K562 (cell line): ENCODE measurements around the gene GCC1. TPM values are rescaled to one million over a fixed set of nuclear protein-coding genes. Genes with fewer than 3 reads are reported as not detected.

Experiments
- ATAC-seq: fragments of 200-7000 bp; cut with Tn5 transposase; 3 replicates; pipeline ENCODE4 v1.9.1; 2020; ENCODE audit warnings: moderate library complexity
- BruUV-seq: library from RNA; stranded (reverse); fragments of 400-500 nt; replicated peaks from 2 replicates; lab custom pipeline; 2021; lab: Mats Ljungman, UMichigan
- CTCF ChIA-PET: fragments of 300-600 bp; formaldehyde crosslinking; extraction: SDS; loops from one replicate; lab custom pipeline; 2021; ENCODE audit warnings: low intra/inter-chr PET ratio; lab: Yijun Ruan, JAX
- POLR2A ChIA-PET: fragments of 300-600, 350-650 bp; sonication (Branson Sonifier 250); formaldehyde crosslinking; extraction: SDS; loops from one replicate; lab custom pipeline; 2021; ENCODE audit warnings: antibody characterized with exemption, inconsistent platforms; lab: Yijun Ruan, JAX
- DNase-seq, 4 experiments: peaks; one replicate each; pipeline versions ENCODE4 v3.0.0 to v3.0.0-alpha.2; 2011 to 2018; ENCODE audit warnings: low spot score in 3 of 4, mixed read lengths in 3 of 4; ENCODE audit errors: extremely low read depth in 1 of 4
- FAIRE-seq: peaks from 2 replicates; lab custom pipeline; 2011; peaks lifted over from hg19 to GRCh38; lab: Jason Lieb, UNC
- H2AFZ ChIP-seq: 2 replicates; pipeline ENCODE4 v1.6.0; 2011; ENCODE audit warnings: low read depth, low read length, control low read depth, inconsistent platforms
- H3K27ac ChIP-seq: fragments of 200-600 bp; 3 replicates; pipeline ENCODE4 v1.8.0; 2011; ENCODE audit warnings: low read depth, mild to moderate bottlenecking, control low read depth, inconsistent platforms, low read length, moderate library complexity, mixed read lengths; ENCODE audit errors: extremely low read depth
- H3K27me3 ChIP-seq, 2 experiments: fragments of 300-600 bp in 1 of 2; 2 replicates in 1 of 2; 3 replicates in 1 of 2; pipeline versions ENCODE4 v1.6.0 to v1.8.0; 2011; ENCODE audit warnings: inconsistent platforms in 2 of 2, low read length in 2 of 2, mild to moderate bottlenecking in 1 of 2, mixed read lengths in 1 of 2, moderate library complexity in 1 of 2; ENCODE audit not compliant: control insufficient read depth in 2 of 2, insufficient read depth in 2 of 2
- H3K36me3 ChIP-seq: fragments of 300-600 bp; 3 replicates; pipeline ENCODE4 v1.8.0; 2011; ENCODE audit warnings: mild to moderate bottlenecking, low read length, inconsistent platforms; ENCODE audit not compliant: control insufficient read depth, insufficient read depth
- H3K4me1 ChIP-seq, 2 experiments: fragments of 200-600 bp in 1 of 2; replicated peaks in 1 of 2; 2 replicates in 1 of 2; 3 replicates in 1 of 2; pipeline versions ENCODE4 v1.5.1 to v1.8.0; 2011; ENCODE audit warnings: inconsistent platforms in 2 of 2, low read length in 2 of 2, mild to moderate bottlenecking in 1 of 2, mixed read lengths in 1 of 2, moderate library complexity in 1 of 2; ENCODE audit not compliant: control insufficient read depth in 2 of 2, insufficient read depth in 2 of 2
- H3K4me2 ChIP-seq: 2 replicates; pipeline ENCODE4 v1.6.1; 2011; ENCODE audit warnings: low read length, control low read depth, inconsistent platforms, mixed read lengths; ENCODE audit not compliant: insufficient read depth
- H3K4me3 ChIP-seq: fragments of 200-600 bp; sonication (generic), shearing (Covaris generic); 2 replicates; pipeline ENCODE4 v1.5.1; 2016; ENCODE audit warnings: control low read depth, inconsistent platforms
- H3K79me2 ChIP-seq: fragments of 200-600 bp; 3 replicates; pipeline ENCODE4 v1.8.0; 2011; ENCODE audit warnings: low read length, inconsistent platforms; ENCODE audit not compliant: control insufficient read depth, insufficient read depth
- H3K9ac ChIP-seq, 2 experiments: 2 replicates each; pipeline versions ENCODE4 v1.6.0 to v1.6.1; 2011; ENCODE audit warnings: low read depth in 2 of 2, low read length in 2 of 2, control low read depth in 1 of 2, inconsistent platforms in 1 of 2, mild to moderate bottlenecking in 1 of 2, mixed read lengths in 1 of 2; ENCODE audit not compliant: insufficient read depth in 1 of 2
- H3K9me1 ChIP-seq: one replicate; pipeline ENCODE4 v1.6.0; 2011; ENCODE audit warnings: inconsistent platforms, mild to moderate bottlenecking, low read length, moderate library complexity; ENCODE audit not compliant: control insufficient read depth, insufficient read depth
- H3K9me3 ChIP-seq: replicated peaks from 2 replicates; pipeline ENCODE4 v1.5.1; 2011; ENCODE audit warnings: low read depth, low read length, inconsistent platforms; ENCODE audit not compliant: control insufficient read depth, insufficient read depth
- H4K20me1 ChIP-seq: replicated peaks from 2 replicates; pipeline ENCODE4 v1.6.1; 2011; ENCODE audit warnings: low read length, inconsistent platforms, mixed read lengths; ENCODE audit not compliant: control insufficient read depth, insufficient read depth
- BCOR ChIP-seq: fragments of 450-650 bp; IDR thresholded peaks from 2 replicates; pipeline ENCODE4 v1.6.1; 2016
- CBFA2T3 ChIP-seq: fragments of 450-650 bp; IDR thresholded peaks from 2 replicates; pipeline ENCODE4 v1.6.1; 2017
- CBX2 ChIP-seq: fragments of 200-600 bp; sonication (generic); IDR thresholded peaks from one replicate; pipeline ENCODE4 v1.6.1; 2012; ENCODE audit warnings: mild to moderate bottlenecking, low read length, inconsistent platforms; ENCODE audit not compliant: insufficient read depth, poor library complexity, severe bottlenecking
- CREB1 ChIP-seq, 2 experiments: sonication (generic) in 1 of 2; formaldehyde crosslinking in 1 of 2; IDR thresholded peaks; 2 replicates each; pipeline versions ENCODE4 v1.6.1 to v1.8.0; 2012 to 2022; ENCODE audit warnings: inconsistent platforms in 1 of 2, mild to moderate bottlenecking in 1 of 2, missing genetic modification reagents in 1 of 2, moderate library complexity in 1 of 2
- HIVEP1 ChIP-seq: fragments of 250-450 bp; sonication (Bioruptor Pico); IDR thresholded peaks from 2 replicates; pipeline ENCODE4 v1.4.0; 2020; ENCODE audit warnings: mild to moderate bottlenecking
- HOXB6 ChIP-seq: fragments of 250-450 bp; sonication (Bioruptor Pico); IDR thresholded peaks from 2 replicates; pipeline ENCODE4 v1.5.1; 2022; ENCODE audit warnings: mild to moderate bottlenecking, borderline replicate concordance
- KDM4B ChIP-seq, 2 experiments: fragments of 450-650 bp in 1 of 2; sonication (generic) in 1 of 2; IDR thresholded peaks; 2 replicates each; pipeline ENCODE4 v1.6.1; 2016 to 2017; ENCODE audit warnings: borderline replicate concordance in 2 of 2, antibody characterized with exemption in 1 of 2, low read depth in 1 of 2, mild to moderate bottlenecking in 1 of 2
- MBD1 ChIP-seq: fragments of 250-450 bp; sonication (Bioruptor Pico); IDR thresholded peaks from 2 replicates; pipeline ENCODE4 v1.8.0; 2022; ENCODE audit warnings: inconsistent platforms
- NBN ChIP-seq: fragments of 450-650 bp; IDR thresholded peaks from 2 replicates; pipeline ENCODE4 v1.6.1; 2016; ENCODE audit warnings: low read depth, mild to moderate bottlenecking
- NR2C1 ChIP-seq, 2 experiments: fragments of 450-650 bp; IDR thresholded peaks; 2 replicates each; pipeline ENCODE4 v1.6.1; 2017; ENCODE audit warnings: mild to moderate bottlenecking in 2 of 2, antibody characterized with exemption in 1 of 2, inconsistent platforms in 1 of 2, missing compliant biosample characterization in 1 of 2, missing genetic modification characterization in 1 of 2
- POLR3G ChIP-seq: IDR thresholded peaks from 2 replicates; pipeline ENCODE4 v1.6.1; 2011; ENCODE audit not compliant: insufficient read length, insufficient replicate concordance; ENCODE audit errors: extremely low read depth
- RNF2 ChIP-seq: sonication (generic); IDR thresholded peaks from 2 replicates; pipeline ENCODE4 v1.6.1; 2016
- SLC30A9 ChIP-seq: fragments of 250-450 bp; sonication (Bioruptor Pico); IDR thresholded peaks from 2 replicates; pipeline ENCODE4 v1.8.0; 2022; ENCODE audit warnings: mild to moderate bottlenecking, moderate library complexity
- TEAD1 ChIP-seq, 2 experiments: fragments of 450-650 bp in 1 of 2; sonication (generic) in 1 of 2; formaldehyde crosslinking; IDR thresholded peaks; 2 replicates each; pipeline versions ENCODE4 v1.4.0 to v1.8.0; 2020 to 2022; ENCODE audit warnings: mild to moderate bottlenecking in 2 of 2, missing genetic modification reagents in 1 of 2
- ZBTB2 ChIP-seq: fragments of 450-650 bp; IDR thresholded peaks from 2 replicates; pipeline ENCODE4 v1.6.1; 2016; ENCODE audit warnings: antibody characterized with exemption
- ZFP36 ChIP-seq: fragments of 150-350 bp; IDR thresholded peaks from 2 replicates; pipeline ENCODE4 v1.6.1; 2018; ENCODE audit warnings: low read length, low read depth; ENCODE audit not compliant: partially characterized antibody
- ZHX1 ChIP-seq: fragments of 150-350 bp; conservative IDR thresholded peaks from 2 replicates; pipeline ENCODE4 v1.6.1; 2014; ENCODE audit warnings: low read length
- WGBS: fragments of 100-300 bp; shearing (Covaris generic); methylation state at CpG from one replicate; pipeline ENCODE4 v1.1.6; 2016; ENCODE audit warnings: low coverage, mixed read lengths; ENCODE audit not compliant: insufficient coverage; ENCODE audit errors: missing lambda C conversion rate; 5-methylcytosine and 5-hydroxymethylcytosine counted together
- in situ Hi-C: fragments of 300-500 bp; cut with MboI; formaldehyde crosslinking; loops from 4 replicates; pipeline ENCODE4 v1.15.0; 2018; ENCODE audit warnings: inconsistent platforms, mixed read lengths
- intact Hi-C: fragments of 100-400 bp; cut with micrococcal nuclease; formaldehyde crosslinking; loops from 2 replicates; pipeline ENCODE4 v1.14.2; 2022
- polyA plus RNA-seq, 8 experiments: library from polyadenylated mRNA; depleted of rRNA in 4 of 8; stranded (reverse) in 5 of 8; unstranded in 3 of 8; fragments of >200 nt; fragmentation: Nextera tagmentation in 2 of 8; fragmentation: Illumina TruSeq in 1 of 8; extraction: Ambion mirVana in 2 of 8; extraction: Trizol in 1 of 8; gene quantifications; 2 replicates each; pipeline versions ENCODE4 v1.2.1 to v1.2.3, GENCODE V29; 2011 to 2014; ENCODE audit warnings: inconsistent platforms in 1 of 8, missing spikeins in 1 of 8
- total RNA-seq, 7 experiments: library from RNA; depleted of rRNA in 6 of 7; stranded (reverse); fragments of >200 nt in 6 of 7; fragmentation: Illumina TruSeq in 2 of 7; extraction: Trizol in 2 of 7; gene quantifications; 2 replicates each; pipeline versions ENCODE4 v1.2.1 to v1.2.3, GENCODE V29; 2011 to 2021; ENCODE audit warnings: low replicate concordance in 1 of 7

Gene GCC1
- total and polyA plus RNA-seq, 9 of the 15 experiments (the other 6 are each of a cell fraction or from before 2014, with no cell fraction given): 1.9 to 19.8 (median 10.9) TPM

- H3K27ac ChIP-seq: no peak overlapping the region
- H3K79me2 ChIP-seq: no peaks in the 10 kb centered on the region
- H3K27me3 ChIP-seq: peaks cover 21 to 30% of the 10 kb centered on the region in 2 experiments; a peak in 4 of 5 replicates
- intact Hi-C loops: no loop called here
- in situ Hi-C loops: no loop called here
- ChIA-PET POLR2A (interaction anchor here (0.8 kb wide), 1 partner anchor 28 kb away, joined by 4 read pairs; no protein-coding TSS in a partner anchor), CTCF (no interaction called here)
- DNase-seq: no peak
- no peak overlapping the region for H2AFZ ChIP-seq
- no peaks in the 10 kb centered on the region; the same call in 1 of the 2 replicates for H4K20me1 ChIP-seq
- H3K4me3 ChIP-seq: no peak overlapping the region
- BruUV-seq: no TSS peak
- FAIRE-seq: no peak
- H3K36me3 ChIP-seq: no peaks in the 10 kb centered on the region
- H3K9ac ChIP-seq: no peak overlapping the region
- no peaks in the 10 kb centered on the region for H3K9me1 ChIP-seq
- H3K9me3 ChIP-seq: no peaks in the 10 kb centered on the region
- no peaks in the 10 kb centered on the region for H3K4me1 ChIP-seq
- H3K4me2 ChIP-seq: no peak overlapping the region
- no peak for ATAC-seq
- WGBS: 0% methylated on average over 5 of the region's 5 CpGs
- TF ChIP-seq ZBTB2 (no peak), KDM4B (IDR thresholded peaks at IDR 0.05; ENCODE audit: borderline replicate concordance in 2 of 2, low read depth in 1 of 2) (no peak), HOXB6 (CRISPR knock-in tag) (no peak), MBD1 (CRISPR knock-in tag) (no peak), NR2C1 (IDR thresholded peaks at IDR 0.05) (no peak), NR2C1 (tag; IDR thresholded peaks at IDR 0.05) (no peak), TEAD1 (CRISPR knock-in tag; IDR thresholded peaks at IDR 0.05) (no peak), RNF2 (no peak), NBN (no peak), CBFA2T3 (no peak), ZFP36 (no peak), BCOR (no peak), SLC30A9 (CRISPR knock-in tag) (no peak), POLR3G (no peak), ZHX1 (no peak), HIVEP1 (CRISPR knock-in tag) (no peak), CBX2 (no peak), CREB1 (IDR thresholded peaks at IDR 0.05) (no peak), CREB1 (CRISPR knock-in tag; IDR thresholded peaks at IDR 0.05) (no peak)
Observed at GRCh38 chr7:127534636-127535035, 50.8 kb downstream of the GCC1 start.
